Epithelial cell of esophagus (primary cell): Measurements from ENCODE around the gene HOXA6.

ENCODE experiments used
- DNase-seq: peaks from one replicate; pipeline ENCODE4 v3.0.0; 2010; ENCODE audit warnings: low read depth
- H3K4me3 ChIP-seq: 2 replicates; pipeline ENCODE4 v1.5.1; 2011; ENCODE audit warnings: mild to moderate bottlenecking, low read length, control low read depth
- TF ChIP-seq, protein P1 (sequence below): IDR thresholded peaks from 2 replicates; pipeline ENCODE4 v1.5.1; 2011; ENCODE audit warnings: low read depth, mild to moderate bottlenecking, low read length, control low read depth, inconsistent platforms; ENCODE audit not compliant: insufficient read depth; ENCODE audit errors: missing control alignments

The HOXA6 gene

DNA sequence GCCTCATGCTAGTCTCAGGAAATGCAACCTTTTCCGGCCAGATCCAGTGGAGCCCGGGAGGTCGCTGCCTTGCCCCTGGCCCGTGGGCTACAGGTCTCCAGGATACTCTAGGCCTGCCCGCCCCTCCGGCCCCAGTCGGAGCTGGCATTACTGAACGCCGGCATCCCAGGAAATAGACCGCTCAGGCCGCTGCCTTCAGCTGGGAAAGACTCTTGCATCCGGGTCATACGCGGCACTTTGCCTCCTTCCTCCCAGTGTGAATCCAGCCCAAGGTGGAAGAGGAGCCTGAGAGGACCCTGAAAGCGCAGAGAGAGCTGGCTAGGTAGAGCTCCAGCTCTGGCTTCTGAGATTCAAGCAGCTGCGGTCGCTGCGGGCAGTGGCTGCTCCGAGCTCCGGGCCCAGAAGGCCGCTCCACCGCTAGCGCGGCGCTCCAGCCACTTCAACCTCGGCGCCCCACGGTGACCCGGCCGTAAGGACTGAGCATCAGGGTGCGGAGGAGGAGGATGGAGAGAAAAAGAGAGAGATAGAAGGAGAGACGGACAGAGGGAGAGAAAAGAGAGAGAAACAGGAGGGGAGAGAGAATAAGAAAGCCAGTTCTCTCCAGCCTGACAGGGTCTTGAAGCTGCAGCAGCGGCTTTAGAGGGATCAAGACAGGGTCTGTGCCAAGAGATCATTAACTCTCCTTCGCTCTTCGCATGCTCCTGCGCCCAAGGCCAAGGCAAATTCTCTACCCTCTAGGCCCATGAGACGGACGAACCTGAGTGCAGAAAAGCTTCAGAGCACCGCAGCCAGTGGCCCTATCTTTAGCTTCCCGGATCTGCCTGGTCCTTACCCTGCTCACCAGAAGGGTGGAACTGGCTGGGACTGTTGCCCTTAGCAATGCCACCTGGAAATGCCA, 28.3 kb upstream of the HOXA6 start:
- no peak overlapping the region for H3K4me3 ChIP-seq
- TF ChIP-seq, protein P1, sequence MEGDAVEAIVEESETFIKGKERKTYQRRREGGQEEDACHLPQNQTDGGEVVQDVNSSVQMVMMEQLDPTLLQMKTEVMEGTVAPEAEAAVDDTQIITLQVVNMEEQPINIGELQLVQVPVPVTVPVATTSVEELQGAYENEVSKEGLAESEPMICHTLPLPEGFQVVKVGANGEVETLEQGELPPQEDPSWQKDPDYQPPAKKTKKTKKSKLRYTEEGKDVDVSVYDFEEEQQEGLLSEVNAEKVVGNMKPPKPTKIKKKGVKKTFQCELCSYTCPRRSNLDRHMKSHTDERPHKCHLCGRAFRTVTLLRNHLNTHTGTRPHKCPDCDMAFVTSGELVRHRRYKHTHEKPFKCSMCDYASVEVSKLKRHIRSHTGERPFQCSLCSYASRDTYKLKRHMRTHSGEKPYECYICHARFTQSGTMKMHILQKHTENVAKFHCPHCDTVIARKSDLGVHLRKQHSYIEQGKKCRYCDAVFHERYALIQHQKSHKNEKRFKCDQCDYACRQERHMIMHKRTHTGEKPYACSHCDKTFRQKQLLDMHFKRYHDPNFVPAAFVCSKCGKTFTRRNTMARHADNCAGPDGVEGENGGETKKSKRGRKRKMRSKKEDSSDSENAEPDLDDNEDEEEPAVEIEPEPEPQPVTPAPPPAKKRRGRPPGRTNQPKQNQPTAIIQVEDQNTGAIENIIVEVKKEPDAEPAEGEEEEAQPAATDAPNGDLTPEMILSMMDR, result no peak
- DNase-seq, result no peak

DNA sequence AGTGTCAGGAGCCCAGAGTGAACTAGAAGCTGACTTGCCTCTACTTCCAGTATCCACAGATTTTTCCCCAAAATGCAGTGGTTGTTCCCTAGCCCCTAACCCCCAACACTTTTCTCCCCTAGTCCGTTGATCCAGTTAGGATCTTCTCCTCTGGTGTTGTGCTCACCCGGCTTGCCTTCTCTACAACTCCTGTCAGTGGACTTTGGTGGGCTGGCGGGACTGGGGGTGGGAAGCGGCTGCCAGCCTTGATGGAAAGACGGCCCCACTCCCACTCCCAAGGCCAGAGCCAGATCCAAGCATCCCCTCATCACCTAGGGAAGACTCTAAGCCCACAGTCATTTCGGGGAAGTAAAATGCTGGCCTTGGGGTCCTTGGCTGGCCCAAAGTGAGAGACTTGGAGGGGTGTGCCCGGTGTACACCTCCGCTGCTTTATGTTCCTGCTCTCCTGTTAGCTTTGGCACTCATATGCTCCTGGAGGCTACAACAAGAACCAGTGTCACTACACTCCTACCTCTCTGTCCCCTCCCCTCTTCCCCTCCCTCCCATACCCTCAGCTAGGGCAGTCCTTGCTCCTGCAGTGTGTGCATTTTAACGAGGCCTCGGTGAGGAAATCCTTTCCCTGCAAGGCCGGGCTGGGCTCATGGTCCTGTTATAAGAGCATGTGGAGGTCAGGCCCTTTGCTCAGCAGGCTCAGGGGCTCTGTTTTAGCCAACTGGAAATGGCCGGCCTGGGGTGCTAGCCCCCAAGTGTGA, 27.5 kb upstream of the HOXA6 start:
- TF ChIP-seq, protein P1, result no peak
- no peak for DNase-seq

DNA sequence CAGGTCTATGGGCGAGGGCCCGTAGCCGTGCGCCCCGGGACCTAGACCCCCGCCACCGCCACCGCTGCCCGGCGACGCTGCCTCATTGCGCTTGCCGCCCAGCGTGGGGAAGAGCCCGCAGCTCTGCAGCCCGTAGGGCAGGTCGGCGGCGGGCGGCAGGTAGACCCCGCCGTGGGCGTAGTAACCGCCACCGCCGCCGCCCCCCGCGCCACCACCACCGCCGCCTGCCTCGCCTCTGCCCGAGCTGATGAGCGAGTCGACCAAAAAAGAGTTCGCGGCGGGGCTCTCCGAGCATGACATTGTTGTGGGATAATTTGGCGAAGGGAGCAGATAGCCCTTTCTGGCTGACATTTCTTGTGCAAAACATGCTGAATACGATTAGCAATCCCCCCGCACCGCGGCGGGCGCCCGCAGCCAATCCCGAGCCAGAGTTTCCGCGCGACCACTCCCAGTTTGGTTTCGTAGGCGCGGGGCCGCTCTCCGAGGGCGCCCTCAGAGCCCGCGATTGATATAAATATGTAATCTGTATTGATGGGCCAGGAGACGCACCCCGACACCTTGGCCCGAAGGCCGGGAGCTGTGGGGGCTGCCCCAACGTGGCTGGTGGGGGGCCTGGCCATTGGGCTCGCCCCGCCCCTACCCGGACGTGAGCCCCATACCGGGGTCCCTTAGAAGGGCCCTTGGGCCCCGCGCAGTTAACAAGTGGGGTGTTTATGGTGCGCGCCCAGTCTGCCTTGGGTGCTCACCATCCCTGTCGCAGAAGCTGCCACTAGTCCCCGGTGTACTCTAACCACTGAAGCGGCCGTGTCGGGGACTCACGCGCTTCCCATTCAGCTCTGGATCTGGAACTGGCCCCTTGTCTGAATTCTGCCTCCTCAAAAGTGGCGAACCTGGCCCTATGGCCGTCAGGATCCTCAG, 26.6 kb upstream of the HOXA6 start, which contains the start of gene HOXA10:
TSS of gene HOXA10 (minus strand) at position 365 of the 918 bp plus-strand sequence. CDS start at position 351, 14 bp downstream.
- TF ChIP-seq, protein P1, result no peak
- no peak for DNase-seq

More for the DNA sequence above, 27.5 kb upstream of the HOXA6 start:
- no peak overlapping the region for H3K4me3 ChIP-seq

DNA sequence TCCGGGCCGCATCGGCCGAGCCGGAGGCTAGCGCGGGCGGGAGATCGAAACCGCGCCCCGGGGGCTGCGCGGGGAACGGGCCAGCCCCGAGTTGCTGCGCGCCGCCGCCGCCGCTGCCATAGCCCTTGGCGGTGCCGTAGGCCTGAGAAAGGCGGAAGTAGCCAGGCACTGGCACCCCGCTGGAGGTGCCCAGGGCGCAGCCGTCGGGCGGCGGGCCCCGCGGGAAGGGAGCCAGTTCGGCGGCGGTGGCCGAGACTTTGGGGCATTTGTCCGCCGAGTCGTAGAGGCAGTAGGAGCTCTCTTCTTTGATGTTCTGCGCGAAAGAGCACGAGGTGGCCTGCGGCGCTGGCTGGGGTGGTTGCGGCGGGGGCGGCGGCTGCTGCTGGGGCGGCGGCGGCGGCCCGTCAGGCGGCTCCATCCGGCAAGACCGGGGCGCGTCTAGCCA, 26.0 kb upstream of the HOXA6 start:
- H3K4me3 ChIP-seq, result no peak overlapping the region
- TF ChIP-seq, protein P1, result no peak
- DNase-seq, result no peak

More for the DNA sequence above, 26.6 kb upstream of the HOXA6 start, which contains the start of gene HOXA10:
- H3K4me3 ChIP-seq, result no peak within 1 kb of the TSS

DNA sequence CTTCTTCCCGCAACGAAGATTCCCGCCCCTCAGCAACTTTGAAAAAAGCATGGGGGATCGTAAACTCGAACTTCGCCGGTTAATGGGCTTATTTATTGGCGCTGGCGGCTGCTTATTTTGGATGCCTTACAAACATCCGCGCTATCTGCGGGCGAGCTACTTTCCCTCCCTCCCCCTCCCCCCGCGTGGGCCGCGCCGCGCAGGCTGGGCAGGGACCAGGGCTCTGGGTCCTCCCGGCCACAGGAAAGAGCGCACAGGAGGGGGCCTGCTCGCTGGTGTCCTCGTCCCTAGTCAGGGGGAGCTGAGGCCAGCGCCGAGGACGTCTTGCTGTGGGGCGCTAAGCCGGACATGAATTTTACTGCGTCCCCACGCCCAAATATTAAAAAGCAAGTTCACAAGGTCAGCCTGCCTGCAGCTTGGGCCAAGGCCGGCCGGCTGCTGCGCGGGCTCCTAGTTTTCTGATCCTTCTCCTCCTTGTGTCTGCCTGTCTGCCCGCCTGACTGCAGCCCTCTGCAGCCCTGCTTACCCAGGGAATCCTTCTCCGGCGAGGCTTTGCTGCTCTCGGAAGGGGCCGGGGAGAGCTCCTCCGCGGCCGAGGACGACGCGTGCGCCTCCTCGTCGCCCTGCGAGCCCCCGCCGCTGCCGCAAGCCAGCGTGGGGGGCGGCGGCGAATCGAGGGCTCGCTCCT, 25.4 kb upstream of the HOXA6 start:
- H3K4me3 ChIP-seq, result no peak overlapping the region
- TF ChIP-seq, protein P1, result no peak
- DNase-seq, result no peak
